MM.1S (cell line): ENCODE measurements around the gene CHP1.

Experiments
- EZH2 ChIP-seq: fragments of 300-600 bp; sonication (generic); optimal IDR thresholded peaks from 2 replicates; pipeline ENCODE3; 2017; ENCODE audit warnings: low read depth, mild to moderate bottlenecking, antibody characterized with exemption, low read length, mixed read lengths
- TF ChIP-seq, protein P1 (sequence below): fragments of 300-600 bp; sonication (generic); IDR thresholded peaks from 2 replicates; pipeline ENCODE4 v1.5.1; 2016; ENCODE audit warnings: antibody characterized with exemption, low read length, mixed read lengths

DNA sequence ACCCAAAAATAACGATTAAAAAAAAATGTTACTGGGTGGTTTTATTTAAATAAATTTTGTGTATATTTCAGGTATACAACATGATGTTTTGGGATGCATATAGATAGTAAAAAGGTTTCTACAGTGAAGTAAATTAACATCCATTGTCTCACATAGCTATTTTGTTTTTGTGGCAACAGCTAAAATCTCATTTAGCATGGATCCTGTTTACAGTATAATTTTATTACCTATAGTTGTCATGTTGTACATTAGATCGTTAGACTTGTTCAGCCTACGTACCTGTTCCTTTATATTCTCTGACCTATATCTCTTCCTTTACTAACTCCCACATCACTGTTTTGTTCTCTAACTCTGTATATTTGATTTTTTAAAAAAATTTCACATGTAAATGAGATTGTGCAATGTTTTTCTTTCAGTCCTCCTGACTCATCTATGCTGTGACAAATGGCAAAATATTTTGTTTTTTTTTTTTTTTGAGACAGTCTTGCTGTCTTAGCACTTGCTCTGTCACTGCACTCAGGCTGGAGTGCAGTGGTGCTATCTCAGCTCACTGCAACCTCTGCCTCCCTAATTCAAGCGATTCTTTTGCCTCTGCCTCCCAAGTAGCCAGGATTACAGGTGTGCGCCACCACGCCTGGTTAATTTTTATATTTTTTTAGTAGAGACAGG lies 55.7 kb downstream of the CHP1 start:
- TF ChIP-seq, protein P1, sequence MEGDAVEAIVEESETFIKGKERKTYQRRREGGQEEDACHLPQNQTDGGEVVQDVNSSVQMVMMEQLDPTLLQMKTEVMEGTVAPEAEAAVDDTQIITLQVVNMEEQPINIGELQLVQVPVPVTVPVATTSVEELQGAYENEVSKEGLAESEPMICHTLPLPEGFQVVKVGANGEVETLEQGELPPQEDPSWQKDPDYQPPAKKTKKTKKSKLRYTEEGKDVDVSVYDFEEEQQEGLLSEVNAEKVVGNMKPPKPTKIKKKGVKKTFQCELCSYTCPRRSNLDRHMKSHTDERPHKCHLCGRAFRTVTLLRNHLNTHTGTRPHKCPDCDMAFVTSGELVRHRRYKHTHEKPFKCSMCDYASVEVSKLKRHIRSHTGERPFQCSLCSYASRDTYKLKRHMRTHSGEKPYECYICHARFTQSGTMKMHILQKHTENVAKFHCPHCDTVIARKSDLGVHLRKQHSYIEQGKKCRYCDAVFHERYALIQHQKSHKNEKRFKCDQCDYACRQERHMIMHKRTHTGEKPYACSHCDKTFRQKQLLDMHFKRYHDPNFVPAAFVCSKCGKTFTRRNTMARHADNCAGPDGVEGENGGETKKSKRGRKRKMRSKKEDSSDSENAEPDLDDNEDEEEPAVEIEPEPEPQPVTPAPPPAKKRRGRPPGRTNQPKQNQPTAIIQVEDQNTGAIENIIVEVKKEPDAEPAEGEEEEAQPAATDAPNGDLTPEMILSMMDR, result no peak
- TF ChIP-seq EZH2, result no peak
